Inferior parietal cortex (tissue), 1 donor: ENCODE measurements around the gene TMEM130.

Experiments used
- DNase-seq: peaks from one replicate; pipeline ENCODE4 v3.0.0-alpha.2; 2016; ENCODE audit errors: extremely low spot score

TMEM130 gene

DNA sequence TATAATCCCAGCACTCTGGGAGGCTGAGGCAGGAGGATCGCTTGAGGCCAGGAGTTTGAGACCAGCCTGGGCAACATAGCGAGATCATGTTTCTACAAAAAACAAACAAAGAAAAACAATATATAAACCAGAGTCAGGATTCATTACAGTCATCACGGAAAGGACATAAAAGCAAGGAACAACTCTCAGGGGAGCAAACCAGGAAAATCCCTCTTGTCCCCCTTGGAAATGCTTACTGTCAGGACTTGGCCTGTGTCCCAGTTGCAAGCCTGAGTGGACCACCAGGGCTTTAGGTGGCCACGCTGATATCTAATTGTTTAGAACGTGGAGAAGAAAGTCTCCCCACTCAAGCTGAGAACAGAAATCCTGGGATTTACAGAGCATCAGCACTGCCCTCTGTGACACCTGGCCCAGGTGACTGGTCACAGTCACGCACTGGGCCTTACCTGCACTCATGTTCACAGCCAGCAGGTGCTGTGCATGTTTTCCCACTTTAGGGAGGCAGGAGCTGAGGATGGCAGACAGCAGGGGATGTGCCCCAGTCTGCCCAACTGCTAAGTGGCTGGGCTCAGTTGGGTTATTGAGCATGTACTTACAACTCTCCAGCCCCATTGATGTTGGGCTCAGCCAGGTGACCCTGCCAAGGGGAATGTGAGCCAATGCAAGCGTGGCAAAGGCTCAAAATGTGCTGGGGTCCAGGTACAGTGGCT is 60.9 kb downstream of the TMEM130 start:
- DNase-seq: no peak

DNA sequence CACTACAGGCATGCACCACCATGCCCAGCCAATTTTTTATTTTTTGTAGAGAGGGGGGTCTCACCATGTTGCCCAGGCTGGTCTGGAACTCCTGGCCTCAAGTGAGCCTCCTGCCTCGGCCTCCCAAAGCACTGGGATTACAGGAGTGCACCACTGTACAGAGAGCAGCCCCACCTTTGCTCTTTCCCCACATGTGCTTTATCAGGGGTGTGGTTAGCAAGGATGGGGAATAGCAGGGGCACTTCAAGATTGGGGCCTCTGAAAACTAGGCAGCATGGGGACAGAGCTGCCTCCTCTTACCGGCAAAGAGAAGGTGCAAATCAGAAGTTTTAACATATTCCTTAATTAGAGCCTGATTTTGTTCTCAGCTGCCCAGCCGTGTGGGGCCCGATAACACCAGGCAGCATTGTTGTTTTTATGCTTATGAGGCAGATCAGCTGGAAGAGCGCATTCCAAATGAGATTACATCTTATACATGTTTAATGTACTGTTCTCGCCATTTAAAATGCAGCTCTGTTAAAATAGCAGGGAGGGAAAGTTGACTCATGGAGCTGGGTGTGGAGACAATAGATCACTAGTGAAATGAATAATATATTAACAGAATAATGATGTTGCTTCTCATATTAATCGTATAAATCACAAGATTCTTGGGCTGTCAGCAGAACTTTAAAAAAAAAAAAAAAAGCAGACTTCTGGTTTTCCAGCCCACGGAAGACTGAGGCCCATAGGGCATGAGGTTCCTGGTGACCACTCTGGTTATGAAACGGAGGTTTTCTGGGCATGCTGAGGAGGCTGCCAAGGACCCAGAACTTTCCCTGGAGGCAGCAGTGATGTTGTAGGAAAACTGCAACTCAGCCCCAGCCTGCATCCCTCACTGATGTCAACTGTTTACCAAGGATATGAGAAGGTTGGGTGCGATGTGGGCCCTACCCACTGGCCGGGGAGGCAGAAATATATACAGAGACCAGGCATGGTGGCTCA is 62.5 kb downstream of the TMEM130 start:
- DNase-seq: no peak

GRCh38 chr7:98805956-98806838 is 63.6 kb downstream of the TMEM130 start:
- DNase-seq: no peak

DNA sequence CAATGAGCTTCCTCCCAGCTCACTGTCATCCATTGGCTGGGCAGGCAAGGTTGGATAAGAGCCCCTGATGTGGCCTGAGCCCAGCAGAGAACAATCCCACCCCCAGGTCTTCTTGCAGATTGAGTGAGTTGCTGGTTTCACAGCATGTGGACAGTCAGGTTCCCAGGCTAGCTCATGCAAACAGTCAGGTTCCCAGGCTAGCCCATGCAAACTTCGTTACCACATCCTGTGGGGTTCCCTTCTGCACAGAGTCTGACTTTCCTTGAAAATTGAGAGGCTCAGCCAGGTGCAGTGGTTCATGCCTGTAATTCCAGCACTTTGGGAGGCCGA is 67.1 kb downstream of the TMEM130 start:
- DNase-seq: no peak

GRCh38 chr7:98802088-98802780 is 67.6 kb downstream of the TMEM130 start:
- DNase-seq: no peak

DNA sequence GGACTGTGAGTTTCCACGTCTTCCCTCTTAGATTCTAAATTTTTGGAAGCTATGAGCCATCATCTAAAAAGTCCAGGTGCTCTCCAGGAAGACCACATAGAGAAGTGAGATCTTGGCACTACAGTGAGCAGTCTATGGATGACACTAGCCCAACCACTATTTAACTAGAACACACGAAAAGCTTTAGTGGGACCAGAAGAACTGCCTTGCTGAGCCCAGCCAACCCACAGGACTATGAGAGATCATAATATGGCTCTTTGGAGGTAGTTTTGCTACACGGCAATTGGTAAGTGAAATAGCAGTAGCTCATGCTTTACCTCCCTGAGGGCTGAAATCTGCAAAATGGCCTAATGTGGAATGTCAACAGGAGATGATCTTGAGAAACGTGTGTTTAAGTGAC is 68.8 kb downstream of the TMEM130 start:
- DNase-seq: no peak

DNA sequence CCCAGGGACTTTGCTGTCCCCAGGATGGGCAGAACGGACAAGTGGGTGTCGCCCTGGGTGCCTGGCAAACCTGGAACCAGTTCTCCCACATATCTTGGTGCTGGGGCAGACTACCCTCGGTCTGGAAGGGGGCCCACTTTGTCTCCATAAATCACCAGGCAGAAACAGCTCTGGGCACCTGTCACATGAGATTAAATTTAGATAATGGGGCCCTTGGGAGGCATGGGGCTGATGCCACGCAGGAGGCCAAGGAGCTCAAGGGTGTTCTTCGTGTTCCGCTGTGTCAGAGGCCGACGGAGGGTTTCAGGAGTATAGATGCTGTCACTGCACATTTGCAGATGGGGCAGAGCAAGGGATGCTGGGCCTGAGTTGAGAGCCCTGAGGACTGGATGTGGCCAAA is 72.7 kb downstream of the TMEM130 start:
- no peak for DNase-seq
